Stimulated activated naive B cell treated with anti-CD40 and anti-IgM and Interleukin-4, amounts not matched to agents 10 μg/mL and 1 μg/mL and 100 μg/mL, for 72 hours (primary cell): ENCODE results near the gene SPRYD4.
"Not testable (repeated sequence)": the region's sequence is repeated elsewhere in the genome, so short reads cannot be mapped to it uniquely, and the experiment has no call there.

Experiments
- ATAC-seq, 2 donors: fragments of 150-1000 bp; cut with Tn5 transposase; replicated peaks; 2 replicates each; pipeline ENCODE4 v1.10.0; 2021; ENCODE audit warnings: moderate library complexity in 1 of 2
- DNase-seq: peaks from one replicate; pipeline ENCODE4 v3.0.0; 2021
- H3K27ac Mint-ChIP-seq: one replicate; pipeline ENCODE4 v1.8.0; 2022; ENCODE audit warnings: mild to moderate bottlenecking, mixed read lengths
- H3K27me3 Mint-ChIP-seq, 2 donors: one replicate each; pipeline ENCODE4 v1.8.0; 2022; ENCODE audit warnings: mixed read lengths in 2 of 2
- H3K36me3 Mint-ChIP-seq, 2 donors: one replicate each; pipeline ENCODE4 v1.8.0; 2022; ENCODE audit warnings: mixed read lengths in 2 of 2, mild to moderate bottlenecking in 1 of 2
- H3K4me1 Mint-ChIP-seq, 2 donors: one replicate each; pipeline ENCODE4 v1.8.0; 2022; ENCODE audit warnings: mixed read lengths in 2 of 2, mild to moderate bottlenecking in 1 of 2
- H3K4me3 Mint-ChIP-seq, 2 donors: one replicate each; pipeline ENCODE4 v1.8.0; 2022; ENCODE audit warnings: mild to moderate bottlenecking in 2 of 2, mixed read lengths in 2 of 2, moderate library complexity in 1 of 2
- H3K9me3 Mint-ChIP-seq, 2 donors: one replicate each; pipeline ENCODE4 v1.8.0; 2022; ENCODE audit warnings: mixed read lengths in 2 of 2, mild to moderate bottlenecking in 1 of 2

Gene SPRYD4

DNA sequence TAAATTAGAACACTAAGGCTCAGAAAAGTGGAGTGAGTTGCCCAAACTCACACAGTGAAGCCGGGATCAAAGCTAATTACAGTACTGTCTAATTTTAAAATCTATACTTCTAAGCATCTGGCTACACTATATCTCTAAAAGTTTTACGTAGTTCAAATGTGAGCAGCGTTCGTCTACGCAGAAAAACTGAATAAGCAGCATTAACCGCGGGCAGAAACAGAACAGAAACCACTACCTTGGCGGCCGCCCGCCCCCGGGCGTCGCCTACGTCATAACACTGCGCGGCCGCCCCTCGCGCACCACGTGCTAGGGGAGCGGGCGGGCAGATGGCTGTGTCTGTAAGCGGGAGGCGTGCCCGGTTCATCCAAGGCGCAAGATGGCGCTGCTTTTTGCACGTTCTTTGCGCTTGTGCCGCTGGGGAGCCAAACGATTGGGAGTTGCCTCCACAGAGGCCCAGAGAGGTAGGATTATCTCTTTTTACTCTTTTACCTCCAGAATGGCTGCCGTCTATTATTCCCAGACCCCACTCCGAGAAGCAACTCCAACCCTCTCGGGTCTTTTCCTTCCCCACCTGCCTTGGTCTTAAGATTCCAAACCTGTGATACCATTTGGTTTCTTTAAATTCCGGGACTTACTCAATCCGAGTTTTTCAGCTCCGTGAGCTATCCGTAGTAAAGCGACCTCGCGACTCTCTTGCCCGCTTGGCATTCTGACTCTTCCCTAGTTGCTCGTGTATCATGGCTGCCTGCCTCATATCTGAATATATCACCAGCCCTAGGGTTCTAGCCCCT is at the start of gene SPRYD4:
SPRYD4 (plus strand) TSS at position 363 of the 791 bp plus-strand sequence; CDS start at position 377, 14 bp downstream.
- Mint-ChIP-seq H3K27me3 (no peaks in the 10 kb centered on the region), H3K27ac (peak within 1 kb of the TSS; percentile 96), H3K4me1 (peaks cover 17 to 33% of the 10 kb centered on the region in 2 donors), H3K4me3 (peak within 1 kb of the TSS; percentile 87 to 98), H3K9me3 (no peaks in the 10 kb centered on the region), H3K36me3 (peaks cover 16% of the 10 kb centered on the region in 2 donors)
- peak; percentile 96 to 98 for ATAC-seq
- peak; percentile 95 for DNase-seq

DNA sequence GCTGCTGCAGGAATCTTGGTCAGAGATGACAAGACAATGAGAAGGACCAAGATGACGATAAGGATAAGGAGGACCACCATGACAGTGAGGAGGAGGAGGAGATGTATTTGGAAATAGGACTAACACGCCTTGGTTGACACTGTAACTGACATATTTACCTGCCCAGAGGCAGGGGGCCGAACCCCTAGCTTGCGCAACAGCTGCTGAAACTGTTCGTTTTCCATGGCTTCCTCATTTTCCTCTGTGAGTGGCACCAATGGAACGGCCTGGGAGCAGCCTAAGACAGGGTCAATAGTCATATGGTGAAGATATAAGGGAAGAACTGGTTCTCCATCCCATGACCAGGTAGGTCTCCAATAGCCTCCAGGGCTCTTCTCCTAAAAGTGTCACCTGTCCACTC is 48.0 kb upstream of the SPRYD4 start:
- Mint-ChIP-seq H3K9me3 (no peaks in the 10 kb centered on the region), H3K27ac (no peak overlapping the region), H3K27me3 (no peaks in the 10 kb centered on the region), H3K4me1 (no peaks in the 10 kb centered on the region), H3K4me3 (no peak overlapping the region), H3K36me3 (peaks cover 46 to 63% of the 10 kb centered on the region in 2 donors)
- ATAC-seq: no peak
- no peak for DNase-seq

DNA sequence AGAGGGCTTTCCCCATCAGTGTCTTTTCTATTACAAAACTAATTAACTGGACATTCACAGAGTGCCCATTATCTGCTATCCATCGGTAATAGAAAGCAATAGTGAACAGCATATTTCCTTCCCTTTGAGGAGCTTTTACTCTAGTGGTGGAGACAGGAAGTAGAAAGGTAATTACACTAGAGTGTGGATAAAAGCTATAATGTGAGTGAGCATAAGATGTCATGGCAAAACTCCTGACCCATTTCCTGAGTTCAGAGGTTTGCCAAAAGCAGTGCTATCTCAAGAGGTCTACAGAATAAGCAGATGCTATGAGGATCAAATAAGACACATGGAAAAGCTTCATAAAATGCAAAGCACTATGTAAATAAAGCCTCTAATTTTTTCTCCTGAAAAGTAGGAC is 43.2 kb upstream of the SPRYD4 start:
- no peaks in the 10 kb centered on the region for H3K4me1 Mint-ChIP-seq
- no peaks in the 10 kb centered on the region for H3K9me3 Mint-ChIP-seq
- peaks cover 48 to 60% of the 10 kb centered on the region in 2 donors for H3K36me3 Mint-ChIP-seq
- H3K27me3 Mint-ChIP-seq: no peaks in the 10 kb centered on the region
- no peak overlapping the region for H3K4me3 Mint-ChIP-seq
- no peak overlapping the region for H3K27ac Mint-ChIP-seq
- DNase-seq (no peak), ATAC-seq (no peak)

DNA sequence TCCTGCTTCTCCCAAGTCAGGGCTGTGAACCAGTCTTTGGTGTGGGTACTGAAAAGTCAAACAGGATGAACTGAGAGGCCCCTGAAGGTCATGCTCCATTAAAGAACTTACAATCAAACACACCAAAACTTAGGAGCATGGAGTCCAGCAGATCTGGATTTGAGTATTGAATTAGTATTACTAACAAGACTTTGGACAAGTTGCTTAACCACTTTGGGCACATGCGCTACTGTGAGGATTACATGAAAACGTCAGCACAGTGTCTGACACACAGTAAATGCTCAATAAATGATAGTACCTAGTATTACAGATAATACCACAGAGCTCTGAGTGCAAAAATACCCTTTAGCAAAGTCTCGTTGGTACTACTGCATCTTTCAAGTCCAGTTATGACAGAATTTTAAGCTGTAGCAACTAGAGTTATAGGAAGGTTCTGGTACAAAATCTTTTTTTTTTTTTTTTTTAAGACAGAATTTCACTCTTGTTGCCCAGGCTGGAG is 42.4 kb upstream of the SPRYD4 start:
- Mint-ChIP-seq H3K4me1 (no peaks in the 10 kb centered on the region), H3K4me3 (no peak overlapping the region), H3K27me3 (no peaks in the 10 kb centered on the region), H3K36me3 (peaks cover 46 to 54% of the 10 kb centered on the region in 2 donors), H3K27ac (no peak overlapping the region), H3K9me3 (no peaks in the 10 kb centered on the region)
- ATAC-seq (no peak), DNase-seq (no peak)

DNA sequence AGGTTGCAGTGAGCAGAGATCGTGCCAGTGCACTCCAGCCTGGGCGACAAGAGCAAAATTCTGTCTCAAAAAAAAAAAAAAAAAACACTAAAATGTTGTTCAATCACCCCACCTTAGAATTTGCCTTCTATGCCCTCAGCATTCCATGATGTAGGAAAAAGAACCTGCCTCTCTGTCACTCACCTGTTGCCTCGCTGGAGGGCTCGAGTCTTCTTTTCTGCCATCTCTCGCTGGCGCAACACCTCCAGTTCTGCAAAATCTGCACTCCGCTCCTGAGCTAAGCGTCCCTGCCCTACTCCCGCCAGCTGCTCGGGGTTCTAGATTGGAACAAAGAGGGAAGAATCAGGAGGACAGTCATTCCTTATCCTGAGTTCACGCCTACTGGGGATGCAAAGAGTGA is 37.1 kb upstream of the SPRYD4 start:
- Mint-ChIP-seq H3K4me3 (no peak overlapping the region), H3K36me3 (peaks cover 26 to 41% of the 10 kb centered on the region in 2 donors), H3K4me1 (no peaks in the 10 kb centered on the region), H3K27me3 (no peaks in the 10 kb centered on the region), H3K9me3 (no peaks in the 10 kb centered on the region), H3K27ac (peak overlapping the region; percentile 51)
- ATAC-seq: no peak
- no peak for DNase-seq

DNA sequence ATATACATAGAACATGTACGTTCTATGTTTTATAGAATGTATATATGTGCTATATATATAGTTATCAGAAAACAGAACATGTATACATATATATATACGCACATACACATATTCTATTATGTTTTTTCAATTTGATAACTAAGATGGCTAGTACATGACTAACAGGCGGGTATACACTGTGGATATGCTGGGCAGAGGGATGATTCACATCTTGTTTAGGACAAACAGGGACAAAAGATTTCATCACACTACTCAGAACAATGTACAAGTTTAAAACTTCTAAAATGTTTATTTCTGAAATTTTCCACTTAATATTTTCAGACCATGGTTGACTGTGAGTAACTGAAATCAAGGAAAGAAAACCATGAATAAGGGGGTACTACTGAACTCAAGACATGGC is 36.5 kb upstream of the SPRYD4 start:
- Mint-ChIP-seq H3K27ac (no peak overlapping the region), H3K36me3 (peaks cover 26 to 41% of the 10 kb centered on the region in 2 donors), H3K27me3 (no peaks in the 10 kb centered on the region), H3K4me1 (no peaks in the 10 kb centered on the region), H3K9me3 (no peaks in the 10 kb centered on the region), H3K4me3 (no peak overlapping the region)
- DNase-seq (no peak), ATAC-seq (no peak)

DNA sequence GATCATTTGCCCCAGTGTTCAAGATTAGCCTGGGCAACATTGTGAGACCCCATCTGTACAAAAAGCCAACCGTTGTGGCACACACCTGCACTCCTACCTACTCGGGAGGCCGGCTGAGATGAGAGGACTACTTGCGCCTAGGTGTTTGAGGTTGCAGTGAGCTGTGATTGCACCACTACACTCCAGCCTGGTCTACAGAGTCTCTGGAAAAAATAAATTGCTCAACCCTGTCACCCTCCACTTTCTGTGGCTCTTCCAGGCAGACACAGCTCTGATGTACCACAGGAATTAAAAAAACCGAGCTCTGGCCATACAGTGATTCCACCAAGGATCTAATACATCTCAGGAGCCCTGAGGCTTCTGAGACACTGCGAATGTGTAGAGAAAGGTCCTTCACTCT is 33.5 kb upstream of the SPRYD4 start:
- H3K36me3 Mint-ChIP-seq: peaks cover 12 to 34% of the 10 kb centered on the region in 2 donors
- H3K9me3 Mint-ChIP-seq: no peaks in the 10 kb centered on the region
- peaks cover 3 to 6% of the 10 kb centered on the region in 2 donors for H3K4me1 Mint-ChIP-seq
- H3K27ac Mint-ChIP-seq: no peak overlapping the region
- no peaks in the 10 kb centered on the region for H3K27me3 Mint-ChIP-seq
- DNase-seq (no peak), ATAC-seq (no peak)
- no peak overlapping the region for H3K4me3 Mint-ChIP-seq

DNA sequence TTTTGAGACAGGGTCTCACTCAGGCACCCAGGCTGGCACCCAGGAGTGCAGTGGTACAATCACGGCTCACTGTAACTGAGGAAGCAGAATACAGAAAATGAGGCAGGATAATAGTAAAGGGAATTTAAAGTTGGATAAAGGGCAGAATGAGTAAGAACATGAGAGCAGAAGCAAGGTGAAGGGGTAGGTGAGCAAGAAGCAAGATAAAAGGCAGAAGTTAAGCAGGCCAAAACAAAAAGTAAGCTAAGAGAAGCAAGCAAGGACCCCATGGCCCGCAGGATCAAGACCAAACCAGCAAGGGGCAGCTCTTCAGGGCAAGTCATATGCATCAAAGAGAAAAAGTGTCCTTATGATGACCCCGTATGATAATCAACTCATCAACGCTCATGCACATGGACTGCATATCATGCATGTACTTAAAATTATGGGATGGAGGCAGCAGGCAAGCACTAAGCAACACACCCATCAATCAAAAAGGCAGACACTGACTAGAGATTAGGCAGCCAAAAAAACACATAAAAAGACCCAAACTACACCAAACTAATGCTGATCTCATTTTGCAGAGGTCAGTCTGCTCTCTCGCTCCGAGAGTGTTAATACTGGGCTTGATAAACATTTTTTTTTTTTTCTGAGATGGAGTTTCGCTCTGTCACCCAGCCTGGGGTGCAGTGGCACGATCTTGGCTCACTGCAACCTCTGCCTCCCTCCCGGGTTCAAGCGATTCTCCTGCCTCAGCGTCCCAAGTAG is 30.8 kb upstream of the SPRYD4 start:
- DNase-seq (no peak), ATAC-seq (no peak)
- Mint-ChIP-seq H3K27ac (no peak overlapping the region), H3K4me1 (peaks cover 3 to 11% of the 10 kb centered on the region in 2 donors), H3K4me3 (no peak overlapping the region), H3K27me3 (no peaks in the 10 kb centered on the region), H3K36me3 (peaks cover 9 to 32% of the 10 kb centered on the region in 2 donors), H3K9me3 (no peaks in the 10 kb centered on the region)

DNA sequence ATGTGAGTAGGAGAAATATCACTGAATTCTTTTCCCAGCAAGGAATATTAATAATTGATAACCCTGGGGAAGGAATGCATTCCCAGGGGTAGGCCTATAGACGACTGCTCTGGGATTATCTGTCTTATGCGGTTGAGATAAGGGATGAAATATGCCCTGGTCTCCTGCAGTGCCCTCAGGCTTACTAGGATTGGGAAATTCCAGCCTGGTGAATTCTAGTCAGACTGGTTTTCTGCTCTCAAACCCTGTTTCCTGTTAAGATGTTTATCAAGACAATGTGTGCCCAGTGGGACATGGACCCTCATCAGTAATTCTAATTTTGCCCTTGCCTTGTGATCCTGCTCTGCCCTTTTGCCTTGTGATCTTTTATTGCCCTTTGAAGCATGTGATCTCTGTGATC is 25.2 kb upstream of the SPRYD4 start:
- not testable (repeated sequence) for H3K27me3 Mint-ChIP-seq, H3K27ac Mint-ChIP-seq, H3K4me3 Mint-ChIP-seq, DNase-seq, H3K9me3 Mint-ChIP-seq, ATAC-seq
- peaks cover 14 to 30% of the 10 kb centered on the region in 2 donors for H3K4me1 Mint-ChIP-seq
- peaks cover 29 to 48% of the 10 kb centered on the region in 2 donors for H3K36me3 Mint-ChIP-seq

DNA sequence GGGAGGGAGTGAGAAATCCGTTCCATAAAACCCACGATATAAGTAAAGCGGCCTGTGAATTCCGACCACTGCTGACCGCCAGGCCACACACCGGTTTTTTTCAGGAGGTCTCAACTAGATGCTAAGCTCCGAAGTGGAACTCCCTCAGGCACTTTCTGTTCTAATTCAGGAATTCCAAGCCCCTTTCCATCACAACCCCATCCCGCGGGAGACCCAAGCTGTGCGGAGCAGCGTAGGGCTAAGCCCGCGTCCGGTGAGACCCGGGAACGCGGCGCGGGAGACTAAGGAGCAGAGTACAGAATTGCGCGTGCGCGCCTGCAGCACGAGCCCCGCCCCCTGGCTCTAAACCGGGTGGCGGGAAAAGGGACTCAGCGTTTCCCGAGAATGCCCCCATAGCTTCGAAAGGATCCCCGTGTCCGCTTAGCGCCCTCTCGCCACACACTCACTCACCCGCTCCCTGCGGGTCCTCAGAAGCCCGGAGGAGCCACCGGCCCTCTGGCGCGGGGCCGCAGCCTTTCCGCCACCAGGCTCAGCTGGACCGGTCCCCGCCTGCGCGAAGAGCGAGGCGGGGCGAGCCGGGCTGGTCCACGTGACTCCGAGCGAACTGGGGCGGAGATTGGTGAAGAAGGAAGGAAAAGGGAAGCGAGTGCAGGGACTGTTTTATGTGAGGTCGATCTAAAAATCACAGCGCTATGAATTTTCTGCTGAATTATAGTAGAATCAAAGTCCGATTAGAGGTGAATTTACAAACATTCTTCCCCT is 19.3 kb upstream of the SPRYD4 start, which contains the start of gene TIMELESS:
TIMELESS (minus strand) TSS at position 567 of the 762 bp plus-strand sequence. CDS start 15,256 bp downstream, outside the sequence.
- Mint-ChIP-seq H3K9me3 (peaks cover 3 to 4% of the 10 kb centered on the region in 2 donors), H3K4me1 (peaks cover 15 to 36% of the 10 kb centered on the region in 2 donors), H3K36me3 (peaks cover 19 to 26% of the 10 kb centered on the region in 2 donors), H3K4me3 (peak within 1 kb of the TSS; percentile 95 to 98), H3K27me3 (no peaks in the 10 kb centered on the region), H3K27ac (peak within 1 kb of the TSS; percentile 96)
- ATAC-seq (peak; percentile 99), DNase-seq (peak; percentile 89)

DNA sequence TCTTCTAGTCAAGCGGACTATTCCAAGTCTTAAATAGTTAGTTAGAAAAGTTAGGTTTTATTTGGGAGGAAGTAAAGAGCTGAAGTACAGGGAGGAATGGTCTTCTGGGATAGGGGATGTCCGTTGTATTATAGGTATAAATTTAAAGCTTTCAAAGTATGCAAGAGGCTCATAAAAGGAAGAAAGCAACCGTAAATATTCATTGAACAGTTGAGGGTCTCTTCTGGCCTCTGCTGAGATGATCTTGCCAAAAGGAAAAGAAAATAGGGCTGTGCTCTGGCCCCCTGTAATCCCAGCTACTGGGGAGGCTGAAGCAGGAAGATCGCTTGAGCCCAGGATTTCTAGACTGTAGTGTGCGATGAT is 18.8 kb upstream of the SPRYD4 start:
- H3K27ac Mint-ChIP-seq: peak overlapping the region; percentile 96
- no peaks in the 10 kb centered on the region for H3K27me3 Mint-ChIP-seq
- ATAC-seq (no peak), DNase-seq (no peak)
- H3K4me3 Mint-ChIP-seq: peak overlapping the region; percentile 95 to 98
- H3K4me1 Mint-ChIP-seq: peaks cover 13 to 30% of the 10 kb centered on the region in 2 donors
- peaks cover 0 to 2% of the 10 kb centered on the region in 2 donors for H3K9me3 Mint-ChIP-seq
- peaks cover 13 to 20% of the 10 kb centered on the region in 2 donors for H3K36me3 Mint-ChIP-seq

DNA sequence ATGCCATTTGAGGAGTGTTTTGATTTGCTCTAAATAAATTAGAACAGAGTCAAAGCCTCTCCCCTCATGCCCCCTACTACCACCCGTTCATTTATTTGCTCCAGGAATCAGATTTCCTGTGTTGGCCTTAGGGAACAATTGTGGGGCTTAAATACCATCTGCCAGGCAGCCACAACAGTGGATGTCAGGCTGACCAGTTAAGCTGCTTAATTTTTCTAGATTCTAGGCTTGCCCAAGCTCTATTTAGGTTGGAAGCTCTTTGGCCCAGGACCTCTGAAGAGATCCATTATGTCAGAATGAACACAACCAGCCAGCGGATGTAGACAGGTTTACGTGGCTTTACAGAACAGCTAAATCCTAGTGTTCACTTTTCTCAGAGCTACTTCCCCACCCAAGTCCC is 18.1 kb upstream of the SPRYD4 start:
- no peak overlapping the region for H3K27ac Mint-ChIP-seq
- H3K27me3 Mint-ChIP-seq: no peaks in the 10 kb centered on the region
- ATAC-seq (no peak), DNase-seq (no peak)
- no peak overlapping the region for H3K4me3 Mint-ChIP-seq
- peaks cover 11 to 27% of the 10 kb centered on the region in 2 donors for H3K4me1 Mint-ChIP-seq
- no peaks in the 10 kb centered on the region for H3K9me3 Mint-ChIP-seq
- H3K36me3 Mint-ChIP-seq: peaks cover 9 to 17% of the 10 kb centered on the region in 2 donors

DNA sequence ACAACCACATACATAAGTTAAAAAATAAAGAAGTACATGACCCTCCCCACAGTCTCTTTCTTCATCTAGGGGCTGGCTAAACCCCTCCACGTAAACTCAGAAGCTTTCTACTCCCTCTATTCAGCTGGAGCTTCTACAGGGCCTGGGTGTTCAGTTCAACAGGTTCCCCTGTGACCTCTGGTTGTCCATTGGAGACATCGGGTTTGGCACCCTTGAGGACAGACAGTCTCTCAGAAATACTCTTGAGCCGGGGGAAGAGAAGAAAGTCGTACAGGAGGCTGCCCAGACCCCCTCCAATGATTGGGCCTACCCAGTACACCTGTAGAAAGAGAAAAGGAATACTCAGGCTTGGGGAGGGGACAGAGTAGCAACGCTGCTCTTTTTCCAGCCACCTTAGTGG is 17.2 kb upstream of the SPRYD4 start:
- DNase-seq (no peak), ATAC-seq (no peak)
- Mint-ChIP-seq H3K4me1 (peaks cover 11 to 27% of the 10 kb centered on the region in 2 donors), H3K36me3 (peaks cover 7 to 12% of the 10 kb centered on the region in 2 donors), H3K27ac (peak overlapping the region; percentile 20), H3K4me3 (no peak overlapping the region), H3K9me3 (no peaks in the 10 kb centered on the region), H3K27me3 (no peaks in the 10 kb centered on the region)

DNA sequence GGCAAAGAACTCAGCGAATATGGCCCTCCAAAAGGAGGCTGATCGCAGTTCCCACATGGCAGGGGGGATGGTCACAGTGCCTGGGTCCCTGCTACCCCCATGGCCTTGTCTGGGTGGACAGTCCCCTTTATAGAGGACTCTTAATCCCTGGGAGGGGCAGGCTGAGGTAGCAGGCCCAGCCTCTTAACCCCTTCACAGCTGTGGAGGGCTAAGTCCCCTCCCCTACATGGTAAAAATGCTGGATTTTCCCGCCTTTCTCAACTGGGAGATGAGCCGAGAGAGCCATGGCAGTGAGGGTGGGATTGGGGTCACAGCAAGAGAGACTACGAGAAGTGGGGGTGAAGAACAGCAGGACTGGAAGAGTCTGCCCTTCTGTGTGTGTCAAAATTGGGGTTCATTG is 13.8 kb upstream of the SPRYD4 start, which contains the start of gene MIP:
MIP (minus strand) TSS at position 101 of the 400 bp plus-strand sequence; CDS start at position 57, 44 bp downstream.
- no peaks in the 10 kb centered on the region for H3K27me3 Mint-ChIP-seq
- DNase-seq (no peak), ATAC-seq (no peak)
- no peak within 1 kb of the TSS for H3K27ac Mint-ChIP-seq
- no peaks in the 10 kb centered on the region for H3K36me3 Mint-ChIP-seq
- H3K9me3 Mint-ChIP-seq: no peaks in the 10 kb centered on the region
- H3K4me1 Mint-ChIP-seq: peaks cover 0 to 11% of the 10 kb centered on the region in 2 donors
- no peak within 1 kb of the TSS for H3K4me3 Mint-ChIP-seq
